ENCODE data around the gene LRRC7.

LRRC7 gene

DNA sequence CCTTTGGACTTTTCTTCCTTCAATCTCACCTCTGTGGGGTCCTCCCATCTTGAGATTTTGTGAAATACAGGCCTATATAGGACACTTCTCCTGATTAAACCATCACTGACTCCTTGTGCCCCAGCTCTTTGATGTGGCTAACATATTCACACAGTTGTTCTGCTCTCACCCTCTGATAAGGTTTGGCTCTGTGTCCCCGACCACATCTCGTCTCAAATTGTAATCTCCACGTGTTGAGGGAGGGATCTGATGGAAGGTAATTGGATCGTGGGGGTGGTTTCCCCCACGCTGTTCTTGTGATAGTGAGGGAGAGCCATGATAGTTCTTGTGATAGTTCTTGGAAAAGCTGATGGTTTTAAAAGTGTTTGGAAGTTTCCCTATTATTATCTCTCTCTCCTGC lies 19.7 kb downstream of the LRRC7 start:
- in situ Hi-C loops (cut with MboI; ENCODE audit: low sequenced_read_pairs) = no loop called here

DNA sequence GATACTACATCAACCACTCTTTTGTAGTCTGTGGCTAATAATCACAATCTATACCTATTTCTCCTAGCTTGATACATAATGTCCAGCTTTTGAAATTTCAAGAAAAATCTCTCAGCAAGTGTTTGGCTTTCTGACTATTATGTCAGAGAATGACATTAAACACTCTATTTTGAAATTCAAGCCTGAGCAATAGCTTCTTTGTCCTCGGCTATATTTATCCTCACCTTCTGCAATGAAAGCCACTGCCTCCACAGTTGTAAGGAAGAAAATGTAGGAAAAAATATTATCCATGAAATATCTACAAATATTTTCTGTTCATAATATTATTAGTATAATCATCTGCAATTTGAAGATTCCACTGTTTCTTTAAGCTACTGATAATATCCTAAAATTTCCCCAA lies 22.1 kb downstream of the LRRC7 start:
- in situ Hi-C loops (cut with MboI; ENCODE audit: low sequenced_read_pairs) = no loop called here

DNA sequence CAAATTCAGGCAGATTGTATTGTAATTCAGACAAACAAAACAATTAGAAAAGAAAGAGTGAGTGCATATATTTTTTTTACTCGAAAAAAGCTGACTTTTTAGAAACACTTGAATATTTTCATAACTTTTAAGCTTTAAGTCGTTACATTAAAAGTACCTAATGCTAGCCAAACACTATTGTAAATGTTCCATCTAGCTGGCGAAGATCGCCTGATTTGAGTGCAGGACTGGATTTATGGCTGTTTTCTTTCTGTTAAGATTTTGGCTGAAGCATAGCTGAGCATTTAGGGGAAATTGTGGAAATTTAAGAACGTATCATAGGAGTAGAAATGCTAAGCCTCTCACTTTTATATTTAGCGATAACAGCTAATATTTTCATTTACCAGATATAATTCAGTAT lies 24.6 kb downstream of the LRRC7 start:
- in situ Hi-C loops (cut with MboI; ENCODE audit: low sequenced_read_pairs) = no loop called here

DNA sequence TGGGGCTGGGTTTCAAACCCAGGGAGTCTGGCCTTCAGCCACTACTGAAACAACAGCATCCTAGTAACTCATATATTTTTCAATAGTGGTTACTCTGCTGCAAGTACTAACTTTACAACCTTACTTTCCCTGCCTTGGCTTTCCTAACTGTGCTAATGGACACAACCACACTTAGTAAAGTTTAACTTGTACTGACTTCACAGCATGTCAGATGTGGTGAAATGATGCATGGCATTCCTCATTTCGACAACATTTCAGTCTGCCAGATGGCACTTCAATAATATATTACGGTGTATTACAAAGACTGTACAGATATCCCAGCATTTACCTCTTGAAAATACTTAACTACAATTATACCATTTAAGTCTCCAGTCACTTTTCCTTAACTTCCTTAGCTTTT lies 27.8 kb downstream of the LRRC7 start:
- in situ Hi-C loops (cut with MboI; ENCODE audit: low sequenced_read_pairs) = no loop called here

DNA sequence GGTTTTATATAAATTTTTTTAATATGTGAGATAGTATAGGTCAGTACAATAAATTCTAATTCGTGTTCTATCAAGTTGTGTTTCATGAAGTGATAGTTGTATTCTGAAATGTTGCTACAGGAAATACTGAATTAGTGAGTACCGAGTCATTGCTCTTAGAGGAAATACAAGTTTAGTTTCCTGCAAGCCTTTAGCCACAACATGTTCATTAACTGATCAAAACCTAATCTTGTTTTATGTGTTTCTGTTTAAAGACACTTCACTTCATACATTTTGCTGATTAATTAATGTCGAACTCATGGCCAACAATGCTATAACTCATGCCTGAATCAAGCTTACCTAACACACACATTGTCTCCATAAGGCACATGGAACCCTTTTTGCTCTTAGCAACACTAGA lies 43.6 kb downstream of the LRRC7 start:
- in situ Hi-C loops (cut with MboI; ENCODE audit: low sequenced_read_pairs) = no loop called here

DNA sequence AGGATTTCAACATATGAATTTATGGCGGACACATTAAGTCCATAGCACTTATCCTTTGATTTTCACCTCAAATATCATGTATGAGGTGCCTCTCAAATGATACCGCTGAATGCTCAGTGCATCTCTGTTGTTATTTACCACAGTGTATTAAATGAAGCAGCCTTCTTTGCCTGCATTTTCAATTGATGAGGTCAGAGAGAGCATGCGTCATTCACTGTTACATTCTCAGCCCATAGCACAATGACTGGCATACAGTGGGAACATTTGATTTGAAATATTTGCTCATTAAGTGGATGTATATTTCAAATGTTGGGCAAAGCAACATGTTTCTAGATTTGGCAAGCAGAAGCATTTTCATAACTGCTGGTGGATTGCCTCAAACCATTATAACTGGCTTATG lies 45.7 kb downstream of the LRRC7 start:
- in situ Hi-C loops (cut with MboI; ENCODE audit: low sequenced_read_pairs) = no loop called here

DNA sequence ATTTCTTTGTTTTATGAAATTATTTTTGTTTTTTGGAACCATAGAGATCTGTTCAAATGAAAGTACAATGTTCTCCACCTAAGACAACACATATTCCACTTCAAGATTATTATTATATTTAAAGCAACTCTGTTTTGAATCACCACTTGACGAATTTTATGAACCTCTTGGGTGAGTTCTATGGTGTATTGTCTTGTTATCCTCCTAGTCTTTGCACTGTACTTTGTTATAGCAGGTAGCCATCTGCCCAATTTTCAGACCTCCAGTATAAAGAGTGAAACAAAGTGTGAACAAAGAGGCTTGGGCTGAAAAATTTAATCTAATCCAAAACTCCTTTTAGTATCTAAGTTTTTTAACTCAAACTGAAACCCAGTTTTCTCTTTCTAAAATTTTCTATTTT lies 71.0 kb downstream of the LRRC7 start:
- in situ Hi-C loops (cut with MboI; ENCODE audit: low sequenced_read_pairs) = no loop called here

DNA sequence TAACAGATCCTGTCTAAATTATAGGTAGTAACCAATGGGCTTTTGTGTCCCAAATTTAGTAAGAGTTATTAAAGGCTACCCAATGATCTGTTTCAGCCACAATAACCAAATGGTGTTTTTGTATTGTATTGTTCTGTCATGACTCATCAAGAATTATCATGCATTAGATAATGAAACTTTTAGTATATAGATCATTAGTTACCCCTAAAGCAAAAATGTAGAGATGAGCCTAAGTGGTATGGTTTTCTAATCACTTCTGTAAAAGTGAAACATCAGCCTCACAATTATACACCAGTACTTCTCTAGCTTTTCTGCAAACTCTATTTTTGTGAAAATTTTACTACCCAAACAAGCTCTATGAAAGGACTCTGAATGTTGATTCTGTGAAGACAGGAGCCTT lies 71.4 kb downstream of the LRRC7 start:
- in situ Hi-C loops (cut with MboI; ENCODE audit: low sequenced_read_pairs) = no loop called here

DNA sequence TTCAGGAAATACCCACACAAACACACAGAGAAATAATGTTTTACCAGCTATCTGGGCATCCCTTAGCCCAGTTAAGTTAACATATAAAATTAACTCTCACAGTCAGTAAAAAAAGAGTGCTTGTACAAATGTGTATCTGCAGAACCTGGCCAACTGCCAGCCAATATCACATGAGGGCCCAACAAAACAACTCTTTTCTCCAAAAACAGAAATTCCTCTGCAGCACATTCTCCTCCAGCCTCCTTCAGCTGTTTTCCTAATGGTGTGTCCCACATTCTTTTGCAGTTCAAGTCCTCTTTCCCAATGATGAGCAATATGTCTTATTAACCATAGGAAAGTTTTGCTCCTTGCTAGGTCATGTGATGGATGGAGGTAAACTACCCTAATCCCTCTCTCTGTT lies 75.5 kb downstream of the LRRC7 start:
- in situ Hi-C loops (cut with MboI; ENCODE audit: low sequenced_read_pairs) = no loop called here

DNA sequence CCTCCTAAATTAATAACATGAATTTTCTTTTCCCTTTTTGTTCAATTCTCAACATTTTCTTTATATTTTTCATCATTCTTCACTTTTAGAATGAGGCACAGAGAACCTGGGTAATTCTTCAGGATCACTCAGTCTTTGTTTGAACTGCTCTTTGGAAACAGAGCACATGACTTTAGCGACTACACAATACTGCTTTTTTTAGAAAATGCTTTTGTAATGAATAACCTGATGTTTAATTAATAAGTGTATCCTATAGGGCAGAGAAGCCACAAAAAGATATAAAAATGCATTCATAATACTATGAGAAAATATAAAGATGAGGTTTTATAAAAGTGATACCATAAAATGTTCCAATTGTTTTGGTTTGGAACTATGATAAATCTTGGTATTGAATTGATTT lies 77.8 kb downstream of the LRRC7 start:
- in situ Hi-C loops (cut with MboI; ENCODE audit: low sequenced_read_pairs) = no loop called here

DNA sequence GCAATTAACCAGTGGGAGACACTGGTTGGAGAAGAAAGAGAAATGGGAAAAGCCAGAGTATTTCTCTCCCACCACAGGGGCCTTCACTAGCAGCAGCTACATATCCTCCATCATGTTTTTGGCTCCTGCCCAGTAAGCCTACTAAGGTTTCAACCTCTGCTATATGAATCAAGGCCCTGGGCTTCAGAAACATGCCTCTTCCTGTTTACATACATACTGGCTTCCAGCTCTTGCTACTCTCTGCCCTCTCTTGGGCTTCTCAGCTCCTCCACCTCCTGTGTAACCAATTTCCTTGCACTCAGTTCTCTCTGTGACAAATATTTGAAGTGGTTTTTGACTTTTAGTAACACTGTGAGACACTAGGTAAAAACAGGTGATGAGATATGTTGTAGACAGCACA lies 80.8 kb downstream of the LRRC7 start:
- in situ Hi-C loops (cut with MboI; ENCODE audit: low sequenced_read_pairs) = no loop called here

DNA sequence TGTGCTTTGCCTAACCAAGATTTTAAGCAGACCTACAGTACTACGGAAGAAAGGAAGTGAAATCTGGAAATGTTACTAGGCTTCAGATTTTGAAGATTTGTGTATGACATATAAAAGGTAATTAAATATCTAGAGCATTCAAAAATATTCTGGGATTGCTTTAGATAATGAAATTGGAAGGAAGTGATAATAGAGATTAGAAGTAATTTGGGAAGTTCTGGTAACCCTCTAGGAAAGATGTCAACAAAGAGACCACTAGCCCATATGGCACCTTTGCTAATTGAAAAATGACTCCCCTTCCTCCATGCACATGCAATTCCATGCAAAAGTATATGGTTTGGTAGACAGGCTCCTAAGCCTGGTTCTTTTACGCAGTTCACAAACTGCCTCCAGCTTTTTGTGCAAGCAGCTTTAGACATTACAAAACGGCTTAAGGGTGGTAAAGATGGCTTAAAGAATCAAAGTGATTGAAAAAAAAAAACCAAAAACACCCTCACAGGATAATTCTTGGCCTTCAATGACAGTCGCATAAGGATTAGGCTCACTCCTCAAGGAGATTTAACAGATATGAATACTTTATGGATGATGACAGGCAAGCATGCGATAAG lies 81.8 kb downstream of the LRRC7 start:
- in situ Hi-C loops (cut with MboI; ENCODE audit: low sequenced_read_pairs) = no loop called here

DNA sequence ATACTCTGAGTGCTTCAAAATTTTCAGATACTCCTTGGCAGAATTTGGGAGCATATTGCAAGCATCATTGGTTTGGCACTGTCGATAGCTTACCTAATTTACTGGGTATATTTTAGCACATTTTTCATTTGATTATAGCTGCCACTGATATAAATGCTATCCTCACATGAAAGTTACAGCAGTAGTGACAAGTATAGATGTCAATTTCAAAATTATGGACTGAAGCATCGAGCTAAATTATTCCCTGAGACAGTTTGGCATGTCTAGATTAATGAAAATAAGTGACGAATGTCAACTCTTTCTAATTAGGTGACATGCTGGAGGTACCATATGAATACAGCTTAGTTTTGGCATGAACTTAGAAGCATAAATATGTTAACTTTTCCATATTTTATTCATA lies 83.1 kb downstream of the LRRC7 start:
- in situ Hi-C loops (cut with MboI; ENCODE audit: low sequenced_read_pairs) = no loop called here

DNA sequence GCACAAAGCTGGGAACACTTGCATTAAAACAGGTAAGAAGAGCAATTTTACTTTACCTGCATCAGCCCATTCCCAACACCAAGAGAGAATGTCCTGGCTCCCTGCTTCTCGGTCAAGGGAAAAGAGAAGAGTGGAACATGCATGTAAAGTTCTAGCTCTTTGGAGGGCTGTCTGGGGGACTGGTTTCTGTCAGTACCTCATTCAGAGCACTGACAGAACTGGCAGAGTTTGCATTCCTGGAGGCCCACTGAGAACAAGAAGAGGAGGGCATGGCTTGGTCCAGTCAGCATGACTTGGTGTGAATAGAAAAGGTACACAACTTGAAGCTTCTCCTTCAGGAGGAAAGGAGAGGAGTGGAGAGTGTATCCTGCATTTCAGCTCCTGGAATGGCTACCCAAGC lies 83.9 kb downstream of the LRRC7 start:
- in situ Hi-C loops (cut with MboI; ENCODE audit: low sequenced_read_pairs) = no loop called here

DNA sequence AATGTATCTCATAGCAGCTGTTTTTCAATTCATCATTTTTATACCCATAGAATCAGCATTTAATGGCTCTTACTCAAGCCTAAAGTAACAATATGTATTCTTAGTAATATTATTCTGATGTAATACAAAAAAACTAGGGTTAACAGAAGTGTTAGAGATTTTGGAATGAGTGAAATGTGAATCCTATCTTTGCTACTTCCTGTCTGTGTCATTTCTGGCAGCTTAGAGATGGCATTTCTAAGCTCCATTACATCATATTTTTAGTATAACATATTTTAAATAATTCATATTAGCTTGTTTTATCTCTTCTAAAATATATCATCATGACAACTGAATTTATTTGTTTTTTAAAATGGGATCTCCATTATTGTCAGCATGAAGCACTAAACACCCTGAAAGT lies 90.2 kb downstream of the LRRC7 start:
- in situ Hi-C loops (cut with MboI; ENCODE audit: low sequenced_read_pairs) = no loop called here

DNA sequence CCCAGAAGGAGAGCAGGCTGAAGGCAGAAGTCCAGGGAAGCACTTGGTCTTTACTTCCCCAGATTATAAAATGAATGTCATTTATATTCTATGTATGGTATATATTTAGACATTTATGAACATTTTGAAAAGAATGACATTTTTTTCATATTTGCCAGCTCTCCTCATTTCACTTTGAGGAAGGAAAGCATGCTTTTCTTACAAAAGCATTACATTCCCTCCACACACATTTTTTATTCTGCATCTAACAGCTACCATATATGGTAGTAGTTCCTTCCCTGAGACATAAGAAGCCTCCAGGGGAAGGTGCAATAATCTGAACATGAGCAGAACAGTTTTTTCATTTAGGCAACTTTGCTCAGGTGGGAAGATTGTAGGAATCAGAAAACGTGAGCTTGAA lies 94.0 kb downstream of the LRRC7 start:
- in situ Hi-C loops (cut with MboI; ENCODE audit: low sequenced_read_pairs) = no loop called here

DNA sequence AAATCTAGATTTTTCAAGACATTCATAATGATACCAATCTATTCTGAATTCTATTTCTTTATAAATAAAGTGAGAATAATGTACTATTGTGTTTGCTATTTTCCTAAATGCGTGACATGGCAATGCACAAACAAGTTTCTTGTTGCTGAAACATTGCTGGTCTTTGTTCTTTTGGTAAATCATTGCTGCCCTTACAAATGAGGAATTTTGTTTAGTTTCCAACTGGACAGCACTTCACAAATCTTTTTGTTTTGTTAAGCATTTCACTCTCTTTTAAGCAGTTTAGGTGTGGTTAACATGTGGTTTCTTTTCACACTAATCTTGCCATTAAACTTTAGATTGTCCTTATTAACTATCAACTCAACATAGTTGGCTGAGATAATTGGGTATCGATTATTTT lies 94.6 kb downstream of the LRRC7 start:
- in situ Hi-C loops (cut with MboI; ENCODE audit: low sequenced_read_pairs) = no loop called here

DNA sequence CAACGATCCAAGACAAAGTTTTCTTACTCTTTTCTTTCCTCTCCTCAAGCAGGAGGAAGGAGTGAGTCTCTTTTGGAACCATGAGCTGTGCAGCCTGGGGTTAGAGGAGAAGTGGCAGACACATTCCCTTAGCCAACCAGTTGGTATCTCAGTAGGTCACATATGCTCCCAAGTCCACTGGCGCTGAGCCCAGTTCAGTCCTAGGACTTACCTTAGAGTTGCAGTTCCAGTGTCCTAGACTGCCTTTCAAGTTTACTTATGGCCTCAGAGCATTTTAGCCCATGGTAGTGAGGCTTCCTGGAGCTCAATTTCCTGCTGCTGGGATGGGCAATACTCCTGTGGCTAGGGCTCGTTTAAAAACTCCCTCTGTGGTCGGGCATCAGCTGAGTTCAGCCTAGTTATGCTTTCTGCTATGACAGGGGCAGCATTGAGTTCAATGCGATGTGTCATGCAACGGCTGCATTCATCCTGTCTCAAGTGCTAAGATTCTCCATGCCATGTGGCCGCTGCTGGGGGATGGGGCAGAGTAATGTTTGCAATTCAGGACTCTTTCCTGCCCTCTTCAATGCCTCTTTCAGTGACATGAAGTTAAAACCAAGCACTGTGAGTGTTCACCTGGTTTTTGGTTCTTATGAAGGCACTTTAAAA lies 103.8 kb downstream of the LRRC7 start:
- in situ Hi-C loops (cut with MboI; ENCODE audit: low sequenced_read_pairs) = no loop called here

DNA sequence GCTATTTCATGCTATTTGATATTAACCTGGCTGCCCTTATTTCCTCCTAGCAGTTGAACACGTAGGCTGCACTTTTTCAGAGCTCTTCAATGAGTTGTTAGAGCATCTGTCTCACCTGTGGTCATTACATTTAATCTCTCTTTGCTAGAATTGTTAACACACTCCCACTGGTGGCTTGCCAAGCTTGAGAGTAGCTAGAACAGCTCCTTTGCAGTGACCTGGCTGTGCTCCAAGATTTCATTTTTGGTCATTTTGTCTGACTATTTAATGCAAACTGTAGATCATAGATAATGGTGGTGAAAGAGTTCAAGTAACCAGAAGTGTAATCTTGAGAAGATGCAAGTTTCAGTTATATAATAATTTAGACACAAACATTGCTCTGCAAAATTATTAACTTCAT lies 105.6 kb downstream of the LRRC7 start:
- in situ Hi-C loops (cut with MboI; ENCODE audit: low sequenced_read_pairs) = no loop called here

DNA sequence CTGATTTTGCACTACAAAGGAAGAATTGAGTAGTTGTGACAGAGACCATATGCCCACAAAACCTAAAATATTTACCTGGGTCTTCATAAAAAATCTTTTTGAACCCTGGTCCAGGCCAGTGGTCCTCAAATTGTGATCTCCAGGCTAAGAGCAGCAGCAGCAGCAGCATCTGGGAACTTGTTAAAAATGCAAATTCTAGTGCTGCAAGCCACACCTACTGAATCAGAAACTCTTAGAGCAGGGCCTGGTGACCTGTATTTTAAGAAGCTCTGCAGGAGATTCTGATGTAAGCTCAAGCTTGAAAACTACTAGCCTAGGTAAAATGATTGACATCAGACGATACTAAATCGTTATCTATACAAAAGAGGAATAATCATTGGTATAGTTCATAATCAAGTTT lies 112.2 kb downstream of the LRRC7 start:
- in situ Hi-C loops (cut with MboI; ENCODE audit: low sequenced_read_pairs) = no loop called here

DNA sequence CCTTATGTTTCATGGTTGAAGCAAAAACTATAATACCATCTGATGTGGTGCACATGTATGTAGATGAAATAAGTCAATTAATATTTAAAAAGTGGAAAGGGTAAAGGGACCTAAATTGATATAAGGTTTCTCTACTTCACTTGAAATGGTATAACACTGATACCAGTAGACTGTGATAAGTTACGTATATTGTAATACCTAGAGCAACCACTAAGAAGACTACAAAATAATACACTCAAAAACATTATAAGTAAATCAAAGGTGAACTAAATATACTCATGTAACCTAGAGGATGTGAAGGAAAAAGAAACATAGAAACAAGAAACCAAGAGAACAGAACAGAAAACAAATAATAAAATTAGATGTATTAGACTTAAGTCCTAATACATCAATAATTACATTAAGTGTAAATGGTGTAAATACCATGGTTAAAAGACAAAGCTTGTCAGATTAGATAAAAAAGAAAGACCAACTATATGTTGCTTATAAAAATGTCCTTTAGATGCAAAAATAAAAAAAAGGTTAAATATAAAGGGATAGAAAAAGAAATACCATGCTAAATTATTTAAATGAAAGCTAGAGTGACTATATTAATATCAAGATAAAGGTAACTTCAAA lies 118.8 kb downstream of the LRRC7 start:
- in situ Hi-C loops (cut with MboI; ENCODE audit: low sequenced_read_pairs) = no loop called here

DNA sequence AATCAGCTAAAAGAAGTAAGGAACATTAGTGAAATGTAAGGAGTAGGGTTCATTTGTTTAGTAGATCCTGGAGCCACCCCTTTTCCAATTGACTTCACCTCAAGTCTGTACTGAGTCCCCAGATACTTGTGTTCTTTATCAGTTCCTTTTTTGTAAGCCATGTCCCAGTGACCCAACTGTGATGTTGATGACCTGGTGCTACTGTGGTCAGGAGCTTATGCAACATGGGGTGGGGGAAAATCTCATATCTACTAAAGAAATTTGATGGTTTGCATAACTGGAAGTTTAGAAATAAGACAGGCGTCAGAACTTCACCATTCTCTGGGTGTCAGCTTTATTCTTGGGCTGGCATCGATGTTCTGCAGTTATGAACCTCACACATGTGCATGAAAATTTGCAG lies 120.5 kb downstream of the LRRC7 start:
- in situ Hi-C loops (cut with MboI; ENCODE audit: low sequenced_read_pairs) = no loop called here

DNA sequence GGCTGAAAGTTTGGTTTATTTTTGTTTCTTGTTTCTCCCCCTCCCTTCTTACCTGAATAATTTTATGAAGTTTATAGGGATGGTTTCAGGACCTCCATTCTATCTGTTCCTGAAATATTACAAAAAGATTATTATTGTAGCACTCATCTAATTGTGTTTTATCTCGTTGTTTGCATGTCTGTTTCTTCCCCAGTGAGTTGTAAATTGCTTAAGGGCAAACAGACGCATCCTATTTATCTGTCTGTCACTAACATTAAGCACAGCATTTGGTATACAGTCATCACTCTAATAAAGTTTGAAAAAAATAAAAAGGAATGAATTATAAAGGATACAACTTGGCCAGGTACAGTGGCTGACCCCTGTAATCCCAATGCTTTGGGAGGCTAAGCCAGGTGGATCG lies 123.5 kb downstream of the LRRC7 start:
- in situ Hi-C loops (cut with MboI; ENCODE audit: low sequenced_read_pairs) = no loop called here
